ENCODE results near the gene TSPAN32. TPM values are rescaled to one million over a fixed set of nuclear protein-coding genes. Genes with fewer than 3 reads are reported as not detected.

TSPAN32 gene
- total RNA-seq, 1 experiment from 2014 or later: not detected

DNA sequence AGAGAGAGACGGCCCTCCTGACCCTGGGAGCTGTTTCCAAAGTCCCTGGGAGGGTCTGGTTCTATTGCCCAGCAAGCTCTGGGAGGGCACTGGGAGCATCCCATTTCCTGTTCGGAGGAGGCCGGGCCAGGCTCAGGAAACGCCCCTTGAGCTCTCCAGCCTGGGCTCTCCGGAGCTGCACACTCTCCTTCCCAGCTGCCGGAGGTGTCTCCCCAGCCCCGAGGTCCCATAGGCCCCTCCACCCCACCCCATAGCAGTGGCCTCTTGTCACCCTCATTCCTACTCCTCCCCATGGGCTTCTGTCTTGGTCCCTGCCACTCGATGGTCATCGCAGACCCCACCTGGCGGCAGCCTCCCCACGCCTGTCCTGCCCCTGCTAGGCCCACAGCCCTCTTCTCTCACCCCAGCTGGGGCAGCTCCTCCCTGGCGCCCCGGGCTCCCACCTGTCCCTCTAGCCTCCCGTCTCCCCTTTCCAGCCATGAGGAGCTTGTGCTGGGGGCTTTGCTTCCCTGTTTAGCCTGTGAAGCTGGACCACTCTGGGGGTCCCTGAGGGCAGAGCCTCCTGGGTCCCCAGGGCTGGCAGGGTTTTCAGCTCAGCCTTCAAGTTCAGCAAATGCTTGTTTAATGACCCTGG, 2.8 kb downstream of the TSPAN32 start:
- no peak overlapping the region for H3K4me3 ChIP-seq (replicated peaks in 1 of 2; ENCODE audit: low read depth in 1 of 2, low read length in 2 of 2)
- intact Hi-C loops (cut with micrococcal nuclease): loop anchor here (1.0 to 5.0 kb wide), 2 partner anchors 98 to 115 kb away; partner anchors contain the start of gene TSSC4
- DNase-seq (ENCODE audit: low read depth, low spot score): no peak
- H2AFZ ChIP-seq (ENCODE audit: low read depth, low read length, poor library complexity, severe bottlenecking): no peak overlapping the region
- POLR2A ChIA-PET: interaction anchor here (1.7 kb wide), 1 partner anchor 115 kb away, joined by 5 read pairs; no protein-coding TSS in a partner anchor
- no peaks in the 10 kb centered on the region for H4K20me1 ChIP-seq (ENCODE audit: insufficient read depth)
- H3K27me3 ChIP-seq (ENCODE audit: insufficient read depth, low read length): no peaks in the 10 kb centered on the region
- H3K9me2 ChIP-seq (ENCODE audit: insufficient read depth): no peaks in the 10 kb centered on the region
- no peak overlapping the region; the same call in 1 of the 2 replicates for H3K27ac ChIP-seq (ENCODE audit: low read depth, low read length)
- ATAC-seq: no peak
- TF ChIP-seq, protein P1, sequence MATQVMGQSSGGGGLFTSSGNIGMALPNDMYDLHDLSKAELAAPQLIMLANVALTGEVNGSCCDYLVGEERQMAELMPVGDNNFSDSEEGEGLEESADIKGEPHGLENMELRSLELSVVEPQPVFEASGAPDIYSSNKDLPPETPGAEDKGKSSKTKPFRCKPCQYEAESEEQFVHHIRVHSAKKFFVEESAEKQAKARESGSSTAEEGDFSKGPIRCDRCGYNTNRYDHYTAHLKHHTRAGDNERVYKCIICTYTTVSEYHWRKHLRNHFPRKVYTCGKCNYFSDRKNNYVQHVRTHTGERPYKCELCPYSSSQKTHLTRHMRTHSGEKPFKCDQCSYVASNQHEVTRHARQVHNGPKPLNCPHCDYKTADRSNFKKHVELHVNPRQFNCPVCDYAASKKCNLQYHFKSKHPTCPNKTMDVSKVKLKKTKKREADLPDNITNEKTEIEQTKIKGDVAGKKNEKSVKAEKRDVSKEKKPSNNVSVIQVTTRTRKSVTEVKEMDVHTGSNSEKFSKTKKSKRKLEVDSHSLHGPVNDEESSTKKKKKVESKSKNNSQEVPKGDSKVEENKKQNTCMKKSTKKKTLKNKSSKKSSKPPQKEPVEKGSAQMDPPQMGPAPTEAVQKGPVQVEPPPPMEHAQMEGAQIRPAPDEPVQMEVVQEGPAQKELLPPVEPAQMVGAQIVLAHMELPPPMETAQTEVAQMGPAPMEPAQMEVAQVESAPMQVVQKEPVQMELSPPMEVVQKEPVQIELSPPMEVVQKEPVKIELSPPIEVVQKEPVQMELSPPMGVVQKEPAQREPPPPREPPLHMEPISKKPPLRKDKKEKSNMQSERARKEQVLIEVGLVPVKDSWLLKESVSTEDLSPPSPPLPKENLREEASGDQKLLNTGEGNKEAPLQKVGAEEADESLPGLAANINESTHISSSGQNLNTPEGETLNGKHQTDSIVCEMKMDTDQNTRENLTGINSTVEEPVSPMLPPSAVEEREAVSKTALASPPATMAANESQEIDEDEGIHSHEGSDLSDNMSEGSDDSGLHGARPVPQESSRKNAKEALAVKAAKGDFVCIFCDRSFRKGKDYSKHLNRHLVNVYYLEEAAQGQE (IDR thresholded peaks at IDR 0.05; ENCODE audit: low read depth): no peak
- TF ChIP-seq SIN3A (IDR thresholded peaks at IDR 0.05; ENCODE audit: low read depth): no peak
- no peak for TF ChIP-seq SP1 (IDR thresholded peaks at IDR 0.05; ENCODE audit: low read depth)
- no peak for TF ChIP-seq POLR2A (IDR thresholded peaks at IDR 0.05; ENCODE audit: borderline replicate concordance, extremely low read depth, insufficient read depth, insufficient read length)
- H3K4me1 ChIP-seq (ENCODE audit: control insufficient read depth in 1 of 2, insufficient read depth in 2 of 2, low read length in 2 of 2): no peaks in the 10 kb centered on the region
- H3K4me2 ChIP-seq (ENCODE audit: low read length): no peak overlapping the region
- RAD21 ChIA-PET (ENCODE audit: low non-redundant PET in 1 of 2, low total read pairs in 2 of 2, uncharacterized antibody in 2 of 2, unreplicated experiment in 2 of 2): interaction anchor here (0.8 to 3.1 kb wide), 6 partner anchors 94 to 118 kb away, joined by 3 to 56 read pairs (median 6); partner anchors contain the start of gene TSSC4 (in 1 of the 2)
- BruUV-seq (replicated peaks): no TSS peak
- no peaks in the 10 kb centered on the region for H3K79me2 ChIP-seq (ENCODE audit: insufficient read depth, low read length)
- no peak overlapping the region for H3K9ac ChIP-seq (ENCODE audit: low read length)
- CTCF ChIA-PET: interaction anchor here (0.7 to 6.2 kb wide), 17 partner anchors 9 to 227 kb away, joined by 3 to 225 read pairs (median 4); partner anchors contain the start of genes CD81 and TSSC4
- H3K36me3 ChIP-seq (ENCODE audit: control insufficient read depth in 1 of 2, insufficient read depth in 2 of 2, low read length in 2 of 2): no peaks in the 10 kb centered on the region
- no peaks in the 10 kb centered on the region for H3K9me3 ChIP-seq (ENCODE audit: control insufficient read depth in 1 of 2, insufficient read depth in 1 of 2, low read depth in 1 of 2, low read length in 2 of 2)

Measured in HCT116 (cell line).